Measurements from ENCODE around the gene MED13. TPM values are rescaled to one million over a fixed set of nuclear protein-coding genes. Genes with fewer than 3 reads are reported as not detected.
A peak's percentile ranks its signal among the peaks of the same experiment; 100 is the strongest.

Gene MED13
- total and polyA plus RNA-seq, 9 of the 15 experiments (the other 6 are each of a cell fraction or from before 2014, with no cell fraction given), result 5.4 to 48.4 (median 28.2) TPM

GRCh38 chr17:61927208-61928100 lies 137.6 kb downstream of the MED13 start, which contains the start of gene INTS2 (continued):
- TF ChIP-seq ZBTB40 (IDR thresholded peaks at IDR 0.05), result peak; percentile 73
- TF ChIP-seq ZBTB40 (CRISPR knock-in tag; IDR thresholded peaks at IDR 0.05), result peak; percentile 51; the same call in 1 of the 2 replicates
- no peak for TF ChIP-seq MAFF (IDR thresholded peaks at IDR 0.05; ENCODE audit: low read length)
- TF ChIP-seq CEBPZ (IDR thresholded peaks at IDR 0.05; ENCODE audit: borderline replicate concordance, low read depth, low read length), result no peak
- TF ChIP-seq ZNF274 (IDR thresholded peaks at IDR 0.05; ENCODE audit: borderline replicate concordance, low read depth, low read length), result no peak
- TF ChIP-seq E2F8 (IDR thresholded peaks at IDR 0.05; ENCODE audit: low read depth, partially characterized antibody), result no peak
- no peak for TF ChIP-seq ZNF165 (CRISPR knock-in tag; IDR thresholded peaks at IDR 0.05; ENCODE audit: borderline replicate concordance)
- no peak for TF ChIP-seq DMBX1 (CRISPR knock-in tag; IDR thresholded peaks at IDR 0.05; ENCODE audit: borderline replicate concordance)
- TF ChIP-seq ZNF644 (tag; IDR thresholded peaks at IDR 0.05; ENCODE audit: low read depth), result no peak; the same call in 1 of the 2 replicates
- TF ChIP-seq XRCC5 (IDR thresholded peaks at IDR 0.05; ENCODE audit: low read depth, low read length), result peak; percentile 79; the same call in 1 of the 2 replicates
- no peak for TF ChIP-seq SMARCE1 (IDR thresholded peaks at IDR 0.05)
